SK-N-SH (cell line): ENCODE measurements around the gene TMEM132D. TPM values are rescaled to one million over a fixed set of nuclear protein-coding genes. Genes with fewer than 3 reads are reported as not detected.

Experiments
- CTCF ChIA-PET: fragments of 300-600, 350-600 bp; formaldehyde crosslinking; extraction: SDS; loops from one replicate; lab custom pipeline; 2021; lab: Yijun Ruan, JAX
- POLR2A ChIA-PET: fragments of 350-600 bp; sonication (Branson Sonifier 250); formaldehyde crosslinking; extraction: SDS; loops from one replicate; lab custom pipeline; 2020; ENCODE audit warnings: antibody characterized with exemption, inconsistent platforms; lab: Yijun Ruan, JAX
- DNase-seq: peaks from one replicate; pipeline ENCODE4 v3.0.0; 2012
- H2AFZ ChIP-seq: fragments of 200-600 bp; sonication (generic); 2 replicates; pipeline ENCODE4 v1.8.1; 2016; ENCODE audit warnings: antibody characterized with exemption, mild to moderate bottlenecking, low read depth
- H3F3A ChIP-seq: fragments of 200-600 bp; sonication (generic); replicated peaks from 2 replicates; pipeline ENCODE3; 2016; ENCODE audit warnings: antibody characterized with exemption, mild to moderate bottlenecking; ENCODE audit not compliant: insufficient read depth
- H3K27ac ChIP-seq, 2 experiments: fragments of 200-500 bp in 1 of 2; fragments of 200-600 bp in 1 of 2; sonication (Bioruptor generic) in 1 of 2; sonication (generic), shearing (Covaris generic) in 1 of 2; 2 replicates each; pipeline versions ENCODE4 v1.5.1 to v1.6.1; 2014 to 2016; ENCODE audit warnings: low read depth in 2 of 2, inconsistent platforms in 1 of 2, low read length in 1 of 2, mild to moderate bottlenecking in 1 of 2, mixed read lengths in 1 of 2
- H3K27me3 ChIP-seq: fragments of 200-600 bp; sonication (generic), shearing (Covaris generic); 2 replicates; pipeline ENCODE4 v1.6.1; 2016; ENCODE audit warnings: mixed run types; ENCODE audit not compliant: insufficient read depth
- H3K36me3 ChIP-seq, 2 experiments: fragments of 200-500 bp in 1 of 2; fragments of 200-600 bp in 1 of 2; sonication (Bioruptor generic) in 1 of 2; sonication (generic) in 1 of 2; replicated peaks in 1 of 2; 2 replicates each; pipeline versions ENCODE3 to v1.5.1; 2014 to 2016; ENCODE audit warnings: low read length in 1 of 2, mild to moderate bottlenecking in 1 of 2; ENCODE audit not compliant: insufficient read depth in 2 of 2, control insufficient read depth in 1 of 2
- H3K4me1 ChIP-seq, 2 experiments: fragments of 200-500 bp in 1 of 2; fragments of 200-600 bp in 1 of 2; sonication (Bioruptor generic) in 1 of 2; sonication (generic), shearing (Covaris generic) in 1 of 2; 2 replicates each; pipeline versions ENCODE4 v1.5.1 to v1.6.1; 2014 to 2016; ENCODE audit warnings: low read depth in 1 of 2, low read length in 1 of 2, mixed run types in 1 of 2; ENCODE audit not compliant: insufficient read depth in 2 of 2, control insufficient read depth in 1 of 2
- H3K4me2 ChIP-seq: fragments of 200-600 bp; sonication (generic), shearing (Covaris generic); 2 replicates; pipeline ENCODE4 v1.6.1; 2017; ENCODE audit warnings: mixed run types
- H3K4me3 ChIP-seq, 2 experiments: fragments of 200-500 bp in 1 of 2; fragments of 200-600 bp in 1 of 2; sonication (Bioruptor generic) in 1 of 2; sonication (generic), shearing (Covaris generic) in 1 of 2; 2 replicates each; pipeline versions ENCODE4 v1.5.1 to v1.8.1; 2014 to 2016; ENCODE audit warnings: low read depth in 2 of 2, inconsistent platforms in 1 of 2, low read length in 1 of 2, mild to moderate bottlenecking in 1 of 2, mixed read lengths in 1 of 2, moderate library complexity in 1 of 2
- H3K79me2 ChIP-seq: fragments of 200-600 bp; sonication (generic); 2 replicates; pipeline ENCODE4 v1.8.1; 2017; ENCODE audit warnings: mild to moderate bottlenecking; ENCODE audit not compliant: insufficient read depth
- H3K9ac ChIP-seq: fragments of 200-600 bp; sonication (generic); 2 replicates; pipeline ENCODE4 v1.6.1; 2017; ENCODE audit warnings: mixed run types
- H3K9me2 ChIP-seq: fragments of 200-600 bp; sonication (generic); 2 replicates; pipeline ENCODE4 v1.6.1; 2017; ENCODE audit warnings: mixed run types
- H3K9me3 ChIP-seq: fragments of 200-600 bp; sonication (generic); 2 replicates; pipeline ENCODE4 v1.6.1; 2017; ENCODE audit warnings: mixed run types, mild to moderate bottlenecking, moderate library complexity
- H4K20me1 ChIP-seq: fragments of 200-600 bp; sonication (generic); 2 replicates; pipeline ENCODE4 v1.6.1; 2017; ENCODE audit warnings: mild to moderate bottlenecking, mixed run types; ENCODE audit not compliant: insufficient read depth
- CHD2 ChIP-seq: fragments of 150-350 bp; IDR thresholded peaks from 2 replicates; pipeline ENCODE4 v1.6.1; 2018; ENCODE audit warnings: low read length; ENCODE audit not compliant: partially characterized antibody
- FOXJ3 ChIP-seq: sonication (generic); formaldehyde crosslinking; IDR thresholded peaks from 2 replicates; pipeline ENCODE4 v1.5.1; 2020; ENCODE audit warnings: mild to moderate bottlenecking, missing genetic modification reagents
- GABPA ChIP-seq: IDR thresholded peaks from 2 replicates; pipeline ENCODE4 v1.4.0; 2012; ENCODE audit warnings: low read depth, mild to moderate bottlenecking
- GATA2 ChIP-seq: sonication (generic); formaldehyde crosslinking; IDR thresholded peaks from 2 replicates; pipeline ENCODE4 v1.5.0; 2020; ENCODE audit warnings: mild to moderate bottlenecking, missing genetic modification reagents
- RAD21 ChIP-seq: IDR thresholded peaks from 2 replicates; pipeline ENCODE4 v1.6.1; 2012; ENCODE audit warnings: mild to moderate bottlenecking, low read length
- SIN3A ChIP-seq: IDR thresholded peaks from 2 replicates; pipeline ENCODE4 v1.6.1; 2012; ENCODE audit warnings: low read depth, mild to moderate bottlenecking, low read length, moderate library complexity, borderline replicate concordance
- TCF12 ChIP-seq: IDR thresholded peaks from 2 replicates; pipeline ENCODE4 v1.4.0; 2012
- WGBS: methylation state at CpG from one replicate; pipeline ENCODE4 v1.1.6; 2017; ENCODE audit warnings: low lambda C conversion rate; 5-methylcytosine and 5-hydroxymethylcytosine counted together
- polyA plus RNA-seq, 3 experiments: library from polyadenylated mRNA; depleted of rRNA; stranded (reverse); fragments of >200 nt; gene quantifications; 2 replicates each; pipeline ENCODE4 v1.2.3, GENCODE V29; 2012
- small RNA-seq, 7 experiments: library from RNA; depleted of rRNA; stranded (forward); fragments of <200 nt; gene quantifications; one replicate each; pipeline ENCODE3, GENCODE V24; 2012
- TF ChIP-seq, protein P1 (sequence below): IDR thresholded peaks from 2 replicates; pipeline ENCODE4 v1.6.1; 2012; ENCODE audit warnings: mild to moderate bottlenecking, low read depth, low read length, moderate library complexity
- TF ChIP-seq, protein P2 (sequence below): IDR thresholded peaks from 2 replicates; pipeline ENCODE4 v1.4.0; 2012; ENCODE audit warnings: low read depth
- TF ChIP-seq, protein P3 (sequence below): IDR thresholded peaks from 2 replicates; pipeline ENCODE4; 2012

Gene TMEM132D
- polyA plus RNA-seq, 1 of the 3 experiments (the other 2 are of a cell fraction): not detected

DNA sequence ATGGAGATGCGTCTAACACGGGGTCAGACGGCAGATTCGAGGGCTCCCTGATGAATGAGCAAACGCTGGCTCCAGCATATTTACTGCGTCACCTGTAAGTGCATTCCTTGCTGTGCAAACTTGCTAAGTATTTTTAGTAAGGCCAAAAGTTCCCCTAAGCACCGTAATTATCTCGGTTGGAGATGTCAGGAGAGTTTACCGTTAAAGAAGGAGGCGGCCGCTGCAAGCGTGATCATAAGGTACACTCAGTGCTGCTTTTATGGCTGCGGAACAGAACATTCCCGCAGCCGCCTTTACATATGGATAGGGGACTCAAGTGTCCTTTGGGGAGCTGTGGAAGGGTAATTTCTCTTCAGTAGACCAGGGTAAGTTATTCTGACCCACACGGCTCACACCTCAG, 875.0 kb downstream of the TMEM132D start (continued):
- TF ChIP-seq, protein P1, sequence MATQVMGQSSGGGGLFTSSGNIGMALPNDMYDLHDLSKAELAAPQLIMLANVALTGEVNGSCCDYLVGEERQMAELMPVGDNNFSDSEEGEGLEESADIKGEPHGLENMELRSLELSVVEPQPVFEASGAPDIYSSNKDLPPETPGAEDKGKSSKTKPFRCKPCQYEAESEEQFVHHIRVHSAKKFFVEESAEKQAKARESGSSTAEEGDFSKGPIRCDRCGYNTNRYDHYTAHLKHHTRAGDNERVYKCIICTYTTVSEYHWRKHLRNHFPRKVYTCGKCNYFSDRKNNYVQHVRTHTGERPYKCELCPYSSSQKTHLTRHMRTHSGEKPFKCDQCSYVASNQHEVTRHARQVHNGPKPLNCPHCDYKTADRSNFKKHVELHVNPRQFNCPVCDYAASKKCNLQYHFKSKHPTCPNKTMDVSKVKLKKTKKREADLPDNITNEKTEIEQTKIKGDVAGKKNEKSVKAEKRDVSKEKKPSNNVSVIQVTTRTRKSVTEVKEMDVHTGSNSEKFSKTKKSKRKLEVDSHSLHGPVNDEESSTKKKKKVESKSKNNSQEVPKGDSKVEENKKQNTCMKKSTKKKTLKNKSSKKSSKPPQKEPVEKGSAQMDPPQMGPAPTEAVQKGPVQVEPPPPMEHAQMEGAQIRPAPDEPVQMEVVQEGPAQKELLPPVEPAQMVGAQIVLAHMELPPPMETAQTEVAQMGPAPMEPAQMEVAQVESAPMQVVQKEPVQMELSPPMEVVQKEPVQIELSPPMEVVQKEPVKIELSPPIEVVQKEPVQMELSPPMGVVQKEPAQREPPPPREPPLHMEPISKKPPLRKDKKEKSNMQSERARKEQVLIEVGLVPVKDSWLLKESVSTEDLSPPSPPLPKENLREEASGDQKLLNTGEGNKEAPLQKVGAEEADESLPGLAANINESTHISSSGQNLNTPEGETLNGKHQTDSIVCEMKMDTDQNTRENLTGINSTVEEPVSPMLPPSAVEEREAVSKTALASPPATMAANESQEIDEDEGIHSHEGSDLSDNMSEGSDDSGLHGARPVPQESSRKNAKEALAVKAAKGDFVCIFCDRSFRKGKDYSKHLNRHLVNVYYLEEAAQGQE: no peak
- TF ChIP-seq, protein P2, sequence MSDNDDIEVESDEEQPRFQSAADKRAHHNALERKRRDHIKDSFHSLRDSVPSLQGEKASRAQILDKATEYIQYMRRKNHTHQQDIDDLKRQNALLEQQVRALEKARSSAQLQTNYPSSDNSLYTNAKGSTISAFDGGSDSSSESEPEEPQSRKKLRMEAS: no peak
- no peak for TF ChIP-seq CHD2
- no peak for TF ChIP-seq RAD21
- no peak for TF ChIP-seq FOXJ3

DNA sequence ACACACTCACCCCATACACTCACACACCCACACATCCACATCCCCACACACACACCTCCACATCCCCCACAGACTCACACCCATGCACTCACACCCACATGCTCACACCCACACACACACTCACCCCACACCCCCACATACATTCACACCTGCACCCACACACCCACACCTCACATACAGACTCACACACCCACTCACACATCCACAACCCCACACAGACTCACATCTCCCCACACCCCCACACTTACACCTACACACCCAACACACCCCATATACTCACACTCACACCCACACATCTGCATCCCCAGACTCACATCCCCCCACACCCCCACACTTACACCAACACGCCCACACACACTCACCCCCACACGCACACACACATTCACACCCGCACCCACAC, 878.8 kb downstream of the TMEM132D start:
- no peak for DNase-seq
- H3K4me3 ChIP-seq: no peak overlapping the region
- H2AFZ ChIP-seq: no peak overlapping the region
- H3K9ac ChIP-seq: no peak overlapping the region
- no peaks in the 10 kb centered on the region for H3K36me3 ChIP-seq
- H3K27me3 ChIP-seq: no peaks in the 10 kb centered on the region
- no peaks in the 10 kb centered on the region for H3F3A ChIP-seq
- no peaks in the 10 kb centered on the region for H3K79me2 ChIP-seq
- H4K20me1 ChIP-seq: no peaks in the 10 kb centered on the region
- H3K27ac ChIP-seq: no peak overlapping the region
- no peaks in the 10 kb centered on the region for H3K9me2 ChIP-seq
- POLR2A ChIA-PET: no interaction called here
- TF ChIP-seq, protein P3, sequence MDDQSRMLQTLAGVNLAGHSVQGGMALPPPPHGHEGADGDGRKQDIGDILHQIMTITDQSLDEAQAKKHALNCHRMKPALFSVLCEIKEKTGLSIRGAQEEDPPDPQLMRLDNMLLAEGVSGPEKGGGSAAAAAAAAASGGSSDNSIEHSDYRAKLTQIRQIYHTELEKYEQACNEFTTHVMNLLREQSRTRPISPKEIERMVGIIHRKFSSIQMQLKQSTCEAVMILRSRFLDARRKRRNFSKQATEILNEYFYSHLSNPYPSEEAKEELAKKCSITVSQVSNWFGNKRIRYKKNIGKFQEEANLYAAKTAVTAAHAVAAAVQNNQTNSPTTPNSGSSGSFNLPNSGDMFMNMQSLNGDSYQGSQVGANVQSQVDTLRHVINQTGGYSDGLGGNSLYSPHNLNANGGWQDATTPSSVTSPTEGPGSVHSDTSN: no peak
- TF ChIP-seq CHD2 (no peak), TCF12 (no peak), GATA2 (CRISPR knock-in tag) (no peak), SIN3A (no peak), GABPA (no peak)
- CTCF ChIA-PET: no interaction called here
- WGBS: 56% methylated on average over 3 of the region's 3 CpGs
- H3K4me2 ChIP-seq: no peak overlapping the region
- H3K9me3 ChIP-seq: no peaks in the 10 kb centered on the region
- H3K4me1 ChIP-seq: no peaks in the 10 kb centered on the region

Small RNAs within 50 kb of the gene (small RNA-seq; reads per million reads assigned to genes)
- gene RF02271: 0 reads per million in 7 experiments
